ENCODE data around the gene AFAP1.

AFAP1 gene

GRCh38 chr4:7892212-7893019 is 47.2 kb downstream of the AFAP1 start:
- no peak for DNase-seq (ENCODE audit: low spot score)

GRCh38 chr4:7890635-7891393 is 48.8 kb downstream of the AFAP1 start:
- DNase-seq (ENCODE audit: low spot score), result no peak

DNA sequence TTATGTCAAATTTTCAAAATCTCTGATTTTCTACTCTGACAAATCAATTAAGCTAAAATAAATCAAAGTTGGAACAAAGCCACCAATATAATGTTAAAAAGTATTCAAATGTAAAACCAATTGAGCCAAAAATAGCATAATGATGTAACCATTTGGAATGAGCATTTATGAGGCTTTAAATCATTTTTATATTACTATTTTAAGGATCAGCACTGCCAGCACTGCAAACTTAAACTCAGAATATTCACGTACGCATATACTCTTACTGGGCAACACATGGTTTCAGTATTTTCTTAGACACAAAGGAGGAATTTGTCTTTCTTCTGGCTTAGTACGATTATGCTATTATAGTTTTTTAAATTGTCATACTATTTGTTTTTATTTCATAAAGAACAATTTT is 52.2 kb downstream of the AFAP1 start:
- DNase-seq (ENCODE audit: low spot score), result no peak

- no peak for DNase-seq (ENCODE audit: low spot score)
Measured at GRCh38 chr4:7886007-7886973, 53.4 kb downstream of the AFAP1 start.

DNA sequence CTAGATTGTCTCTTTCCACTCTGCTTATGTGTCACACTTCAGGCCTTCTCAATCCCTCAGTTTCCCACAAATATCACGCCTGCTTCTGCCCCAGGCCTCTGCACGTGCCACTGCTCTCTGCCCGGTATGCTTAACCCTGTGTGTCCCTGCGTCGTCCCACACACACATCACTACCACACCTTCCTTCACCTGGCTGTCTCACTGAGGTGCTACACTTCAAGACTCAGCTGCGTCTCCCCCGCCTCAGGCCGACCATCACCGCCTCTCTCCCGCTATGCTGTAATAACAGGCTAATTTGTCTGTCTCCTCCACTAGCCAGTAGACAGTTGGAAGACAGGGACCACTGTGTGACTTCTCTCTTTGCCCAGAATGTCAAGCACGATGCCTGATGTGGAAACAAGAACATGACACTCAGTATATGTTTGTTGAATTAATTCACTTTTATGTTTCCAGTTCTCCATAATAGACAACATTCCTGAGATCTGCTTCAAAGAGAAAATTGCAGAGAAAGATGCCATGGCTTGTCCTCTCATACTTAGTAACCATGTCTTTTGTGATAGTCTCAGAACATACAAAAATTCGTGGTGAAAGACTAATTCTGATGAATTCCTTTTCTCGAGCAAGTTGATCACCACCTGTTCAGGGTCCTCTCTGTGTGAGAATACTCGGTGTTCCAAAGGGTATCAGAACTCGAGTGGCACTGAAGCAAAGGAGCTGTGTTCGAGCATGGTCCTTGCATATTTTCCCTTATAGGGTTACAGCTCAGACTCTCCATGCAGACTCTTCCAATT is 54.2 kb downstream of the AFAP1 start:
- DNase-seq (ENCODE audit: low spot score), result no peak

DNA sequence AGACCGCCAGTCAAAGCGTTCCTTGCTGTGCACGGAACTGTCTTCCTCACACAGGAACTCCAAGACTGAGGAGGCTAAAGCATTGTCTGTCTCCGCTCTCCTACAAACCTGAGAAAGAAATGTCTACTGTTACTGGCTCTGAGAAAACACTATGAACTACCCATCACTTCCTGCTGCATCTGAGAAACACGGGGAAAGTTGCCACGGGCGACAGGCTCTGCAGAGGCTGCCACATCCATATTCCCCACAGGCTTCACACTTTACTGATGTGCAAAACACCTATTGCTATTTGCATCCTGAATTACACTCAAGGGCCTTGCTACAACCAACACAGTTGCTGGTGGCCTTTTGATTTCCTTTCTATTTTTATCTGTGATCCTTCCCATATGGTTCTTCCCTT is 59.0 kb downstream of the AFAP1 start:
- no peak for DNase-seq (ENCODE audit: low spot score)

GRCh38 chr4:7879127-7879526 is 60.5 kb downstream of the AFAP1 start:
- no peak for DNase-seq (ENCODE audit: low spot score)

GRCh38 chr4:7878323-7878722 is 61.3 kb downstream of the AFAP1 start:
- DNase-seq (ENCODE audit: low spot score), result no peak

GRCh38 chr4:7877176-7877575 is 62.5 kb downstream of the AFAP1 start:
- no peak for DNase-seq (ENCODE audit: low spot score)

DNA sequence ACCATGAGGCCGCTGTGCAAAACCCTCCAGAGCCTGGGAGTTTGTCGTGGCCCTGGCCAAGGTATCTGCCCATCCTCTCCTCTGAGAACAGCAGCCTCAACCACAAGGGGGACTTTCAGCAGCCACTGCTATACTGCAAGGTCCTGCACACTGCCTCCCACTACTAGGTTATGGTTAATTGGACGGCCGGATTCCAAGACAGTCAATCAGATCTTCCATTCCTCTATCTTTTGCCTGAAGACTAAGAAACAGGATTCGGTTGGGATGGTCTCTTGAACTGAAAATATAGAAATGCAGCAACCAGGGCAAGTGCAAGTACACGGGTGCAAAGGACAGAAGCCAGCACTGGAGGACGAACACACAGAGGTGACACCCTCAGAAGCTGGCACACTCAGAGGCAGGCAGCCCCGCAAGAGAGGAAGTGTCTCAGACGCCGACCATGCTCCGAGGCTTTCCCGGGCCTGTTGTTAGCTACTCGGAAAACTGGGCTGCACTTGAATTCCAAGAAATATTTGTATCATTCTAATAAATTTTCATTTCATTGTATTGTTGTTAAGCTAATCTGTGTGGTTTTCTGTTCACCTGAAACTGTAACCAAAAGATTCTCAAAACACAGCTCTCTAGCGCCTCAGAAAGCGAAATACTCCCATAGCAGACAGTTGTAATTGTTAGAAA is 63.3 kb downstream of the AFAP1 start:
- DNase-seq (ENCODE audit: low spot score), result no peak

GRCh38 chr4:7874838-7875237 is 64.8 kb downstream of the AFAP1 start:
- no peak for DNase-seq (ENCODE audit: low spot score)

DNA sequence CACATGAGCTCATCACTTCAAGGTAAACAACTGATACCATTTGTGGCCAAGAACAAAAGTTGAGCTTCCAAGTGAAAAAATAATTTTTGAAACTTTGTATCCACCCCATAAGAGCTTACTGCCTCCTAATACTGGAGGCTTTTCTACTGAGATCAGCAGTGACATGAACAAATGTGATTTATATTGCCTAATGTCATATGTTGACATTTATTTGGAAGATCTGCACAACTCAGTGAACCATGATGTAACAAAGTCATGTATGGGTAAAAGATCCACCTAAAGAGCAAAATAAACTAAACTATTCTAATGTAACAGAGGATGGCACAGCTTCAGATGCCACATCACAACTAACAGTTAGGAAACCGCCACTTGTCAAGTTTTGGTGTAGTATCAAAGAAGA is 65.8 kb downstream of the AFAP1 start:
- no peak for DNase-seq (ENCODE audit: low spot score)

DNA sequence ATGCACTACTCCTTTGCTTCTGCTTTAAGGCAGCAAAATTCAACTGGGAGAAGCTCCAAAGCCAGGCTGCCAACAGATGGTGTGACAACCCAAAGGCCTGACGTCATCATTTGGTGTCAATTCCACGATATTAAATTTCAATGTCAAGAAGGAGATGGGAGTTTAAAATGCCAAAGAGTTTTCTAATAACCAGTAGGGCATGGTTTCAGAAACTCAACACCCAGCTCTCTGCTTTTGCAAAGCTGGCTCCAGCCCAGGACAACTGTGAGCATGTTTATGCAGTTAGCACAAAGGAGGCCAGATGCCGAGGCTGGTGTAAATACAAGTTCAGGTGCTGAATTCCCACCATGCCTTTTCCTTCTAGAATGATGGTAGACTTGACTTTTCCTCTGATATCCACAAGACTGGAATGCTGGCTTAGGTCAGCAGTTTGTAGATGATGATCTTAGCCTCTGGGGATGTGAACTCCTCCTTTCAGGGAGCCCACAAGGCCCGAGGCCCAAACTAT is 67.3 kb downstream of the AFAP1 start:
- no peak for DNase-seq (ENCODE audit: low spot score)

DNA sequence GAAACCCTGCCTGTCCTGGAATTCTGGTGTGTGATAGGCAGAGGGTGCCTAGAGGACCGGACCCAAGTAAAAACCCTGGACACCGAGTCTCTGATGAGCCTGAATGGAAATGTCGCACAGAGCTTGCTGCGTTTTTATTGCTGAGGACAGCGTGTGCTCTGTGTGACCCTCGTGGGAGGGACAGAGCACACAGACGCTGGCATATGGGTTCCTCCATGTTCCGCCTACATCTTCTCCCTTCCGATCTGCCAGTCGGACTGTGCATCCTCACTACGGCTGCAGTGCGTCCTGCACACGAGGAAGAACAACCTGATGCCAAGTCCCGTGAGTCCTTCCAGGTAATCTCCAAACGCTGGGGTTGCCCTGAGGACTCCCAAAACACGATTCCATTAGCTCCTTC is 68.3 kb downstream of the AFAP1 start:
- DNase-seq (ENCODE audit: low spot score), result no peak

DNA sequence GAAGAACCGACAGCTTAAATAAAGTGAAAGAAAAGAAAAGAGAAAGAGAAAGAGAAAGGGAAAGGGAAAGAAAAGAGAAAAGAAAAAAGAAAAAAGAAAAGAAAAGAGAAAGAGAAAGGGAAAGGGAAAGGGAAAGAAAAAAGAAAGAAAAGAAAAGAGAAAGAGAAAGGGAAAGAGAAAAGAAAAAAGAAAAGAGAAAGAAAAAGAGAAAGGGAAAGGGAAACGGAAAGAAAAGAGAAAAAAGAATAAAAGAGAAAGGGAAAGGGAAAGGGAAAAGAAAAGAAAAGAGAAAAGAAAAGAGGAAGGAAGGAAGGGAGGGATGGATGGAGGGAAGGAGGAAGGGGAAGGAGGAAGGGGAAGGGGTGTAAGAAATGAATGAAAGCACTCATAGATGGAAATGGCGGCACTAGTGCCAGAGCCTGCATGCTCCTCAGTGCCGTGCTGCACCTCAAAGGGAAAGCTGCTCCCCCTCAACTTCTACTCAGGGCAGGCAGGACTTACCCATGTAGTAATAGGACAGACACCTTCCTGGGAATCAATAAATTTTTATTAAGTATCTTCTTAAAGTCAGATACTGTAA is 70.7 kb downstream of the AFAP1 start:
- DNase-seq (ENCODE audit: low spot score), result no peak

- DNase-seq (ENCODE audit: low spot score), result no peak
Measured at GRCh38 chr4:7868436-7868775, 71.3 kb downstream of the AFAP1 start.

GRCh38 chr4:7867701-7868435 is 71.8 kb downstream of the AFAP1 start:
- no peak for DNase-seq (ENCODE audit: low spot score)

GRCh38 chr4:7867191-7867590 is 72.5 kb downstream of the AFAP1 start:
- no peak for DNase-seq (ENCODE audit: low spot score)

DNA sequence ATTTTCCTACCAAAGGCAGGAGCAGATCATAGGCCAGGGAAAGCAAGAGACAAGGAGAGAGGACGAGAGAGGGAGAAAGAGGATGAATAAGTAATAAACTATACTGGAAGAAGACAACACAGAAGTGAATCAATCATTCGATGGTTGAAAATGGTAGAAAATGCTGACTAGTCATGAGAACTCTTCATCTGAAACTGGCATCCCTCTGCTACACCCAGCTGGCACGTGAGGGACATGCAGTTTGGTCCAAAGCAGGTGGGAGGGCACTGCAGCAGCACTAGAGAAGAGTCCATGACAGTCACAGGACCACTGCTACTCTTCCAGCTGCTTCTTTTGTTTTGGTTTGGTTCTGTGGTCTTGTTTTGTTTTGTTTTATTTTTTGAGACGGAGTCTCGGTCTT is 74.1 kb downstream of the AFAP1 start:
- no peak for DNase-seq (ENCODE audit: low spot score)

GRCh38 chr4:7864685-7865084 is 75.0 kb downstream of the AFAP1 start:
- DNase-seq (ENCODE audit: low spot score), result no peak

Data from hematopoietic multipotent progenitor cell treated with erythropoietin and hydrocortisone succinate and interleukin-3 and kit ligand, for 15 days (in vitro differentiated cells).